ENCODE measurements around the gene SEC14L1.
A peak's percentile ranks its signal among the peaks of the same experiment; 100 is the strongest.
"Not testable (repeated sequence)": the region's sequence is repeated elsewhere in the genome, so short reads cannot be mapped to it uniquely, and the experiment has no call there.

SEC14L1 gene

GRCh38 chr17:77246110-77247047, 105.6 kb downstream of the SEC14L1 start:
- no peak for TF ChIP-seq CTCF (IDR thresholded peaks at IDR 0.05; ENCODE audit: insufficient read depth, low read depth, low read length, missing control alignments)
- peak overlapping the region; percentile 43 for H3K4me3 ChIP-seq (ENCODE audit: low read length)
- no peak for DNase-seq (ENCODE audit: low read depth)

- DNase-seq (ENCODE audit: low read depth), result peak; percentile 57
- peak overlapping the region; percentile 43 for H3K4me3 ChIP-seq (ENCODE audit: low read length)
- TF ChIP-seq CTCF (IDR thresholded peaks at IDR 0.05; ENCODE audit: insufficient read depth, low read depth, low read length, missing control alignments), result peak; percentile 63
Observed at GRCh38 chr17:77247048-77247541, 106.3 kb downstream of the SEC14L1 start.

GRCh38 chr17:77247609-77248008, 106.8 kb downstream of the SEC14L1 start:
- no peak overlapping the region for H3K4me3 ChIP-seq (ENCODE audit: low read length)
- TF ChIP-seq CTCF (IDR thresholded peaks at IDR 0.05; ENCODE audit: insufficient read depth, low read depth, low read length, missing control alignments), result no peak
- DNase-seq (ENCODE audit: low read depth), result no peak

GRCh38 chr17:77248216-77249114, 107.7 kb downstream of the SEC14L1 start:
- no peak for DNase-seq (ENCODE audit: low read depth)
- no peak for TF ChIP-seq CTCF (IDR thresholded peaks at IDR 0.05; ENCODE audit: insufficient read depth, low read depth, low read length, missing control alignments)
- H3K4me3 ChIP-seq (ENCODE audit: low read length), result no peak overlapping the region

- H3K4me3 ChIP-seq (ENCODE audit: low read length), result no peak overlapping the region
- no peak for TF ChIP-seq CTCF (IDR thresholded peaks at IDR 0.05; ENCODE audit: insufficient read depth, low read depth, low read length, missing control alignments)
- DNase-seq (ENCODE audit: low read depth), result no peak
Observed at GRCh38 chr17:77251622-77252183, 110.9 kb downstream of the SEC14L1 start.

GRCh38 chr17:77252306-77252705, 111.5 kb downstream of the SEC14L1 start:
- not testable (repeated sequence) for H3K4me3 ChIP-seq (ENCODE audit: low read length); DNase-seq (ENCODE audit: low read depth)

- no peak overlapping the region for H3K4me3 ChIP-seq (ENCODE audit: low read length)
- DNase-seq (ENCODE audit: low read depth), result no peak
- no peak for TF ChIP-seq CTCF (IDR thresholded peaks at IDR 0.05; ENCODE audit: insufficient read depth, low read depth, low read length, missing control alignments)
Observed at GRCh38 chr17:77253611-77254051, 112.9 kb downstream of the SEC14L1 start.
